ENCODE measurements around the gene MS4A14.
A peak's percentile ranks its signal among the peaks of the same experiment; 100 is the strongest.
"Not testable (repeated sequence)": the region's sequence is repeated elsewhere in the genome, so short reads cannot be mapped to it uniquely, and the experiment has no call there.

Gene MS4A14

GRCh38 chr11:60396382-60396781 lies at the start of gene MS4A14:
TSS of gene MS4A14 (plus strand) at chr11:60396459. CDS start at chr11:60396579, 120 bp downstream.
- no peak for DNase-seq (ENCODE audit: low read depth)

DNA sequence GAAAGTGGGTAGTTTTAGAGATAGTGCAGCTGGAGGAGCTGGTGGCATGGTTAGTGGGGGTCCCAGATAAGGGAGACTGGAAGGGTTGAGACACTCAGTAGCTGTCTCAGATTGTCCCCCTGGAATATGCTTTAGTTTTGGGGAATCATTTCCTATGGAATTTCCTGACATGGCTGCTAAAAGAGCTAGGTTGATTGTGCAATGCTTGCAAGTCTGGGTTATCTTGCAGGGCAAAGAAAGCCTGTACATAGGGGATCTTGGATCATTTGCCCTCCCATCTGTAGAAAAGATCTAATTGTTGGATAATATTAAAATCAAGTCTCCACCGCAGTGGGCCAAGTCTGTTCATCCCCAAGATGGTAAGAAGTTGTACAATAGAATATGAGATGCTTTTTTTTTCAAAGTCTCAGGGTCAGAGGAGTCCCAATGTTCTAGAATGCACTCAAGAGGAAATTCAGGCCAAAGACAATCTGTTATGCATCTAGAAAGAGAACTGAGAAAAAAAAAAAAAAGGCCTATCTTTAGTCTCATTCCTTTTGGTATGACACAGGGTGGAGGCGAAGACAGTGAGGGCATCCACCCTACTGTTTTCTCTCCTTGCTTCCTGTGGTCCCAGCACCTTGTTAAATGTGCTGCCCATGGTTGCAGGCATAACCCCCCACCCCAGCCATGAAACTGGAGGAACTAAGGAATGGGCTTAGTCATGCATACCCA lies 49.0 kb upstream of the MS4A14 start:
- no peak for DNase-seq (ENCODE audit: low read depth)

DNA sequence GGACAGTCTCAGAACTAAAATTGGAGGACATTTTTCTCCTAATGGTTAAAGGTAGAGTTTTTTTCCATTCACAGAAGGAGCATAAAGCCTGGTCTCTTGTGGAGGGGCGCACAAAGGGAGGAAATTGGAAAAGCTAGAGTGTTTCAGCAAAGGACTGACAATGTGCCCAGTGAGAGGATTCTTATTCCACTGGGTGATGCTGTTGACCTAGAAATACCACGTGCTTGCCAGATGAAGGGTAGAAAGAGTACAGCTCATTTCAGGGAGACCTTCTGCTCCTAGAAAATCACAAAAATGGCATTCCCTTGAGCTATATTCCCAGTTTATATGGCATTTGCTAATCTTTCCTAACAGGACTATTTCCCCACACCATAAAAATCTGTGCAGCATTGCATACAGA lies 48.1 kb upstream of the MS4A14 start:
- no peak for DNase-seq (ENCODE audit: low read depth)

- no peak for DNase-seq (ENCODE audit: low read depth)
Observed at GRCh38 chr11:60349990-60350389, 46.3 kb upstream of the MS4A14 start.

DNA sequence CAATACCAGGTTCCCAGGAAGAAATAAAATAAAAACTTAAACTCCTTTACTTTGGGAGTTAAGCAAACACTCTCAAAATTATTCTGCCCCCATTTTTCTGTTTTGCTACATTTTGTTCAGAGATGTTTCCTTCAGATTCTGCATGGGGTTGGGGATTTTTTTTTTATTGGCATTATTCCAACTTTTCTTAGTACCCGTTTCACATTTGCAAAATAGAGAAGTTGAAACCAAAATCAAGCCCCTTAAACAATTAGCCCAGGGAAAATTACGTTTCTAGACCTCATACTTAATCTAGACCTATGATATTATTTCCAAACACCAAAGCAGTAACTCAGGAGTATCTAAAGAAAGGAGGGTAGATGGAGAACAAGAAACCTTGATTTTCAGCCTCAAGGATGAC lies 38.5 kb upstream of the MS4A14 start:
- DNase-seq (ENCODE audit: low read depth), result no peak

DNA sequence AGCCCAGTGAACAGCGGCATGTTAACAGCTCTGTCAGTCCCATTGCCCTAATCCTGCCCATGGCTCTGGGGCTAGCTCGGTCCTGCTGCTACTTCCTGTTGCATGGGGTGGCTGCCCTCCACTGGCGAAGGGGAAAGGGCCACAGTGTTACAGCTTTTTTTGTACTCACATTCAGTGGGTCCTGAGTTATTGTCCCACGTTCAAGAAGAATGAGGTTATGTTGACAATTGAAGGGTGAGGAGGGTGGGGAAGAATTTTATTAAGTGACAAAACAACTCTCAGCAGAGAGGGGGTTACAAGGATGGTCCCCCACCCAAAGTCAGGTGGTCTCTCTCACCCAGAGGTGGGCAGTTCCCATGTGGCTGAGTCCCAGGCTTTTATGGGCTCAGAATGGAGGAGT lies 35.6 kb upstream of the MS4A14 start:
- DNase-seq (ENCODE audit: low read depth), result no peak

DNA sequence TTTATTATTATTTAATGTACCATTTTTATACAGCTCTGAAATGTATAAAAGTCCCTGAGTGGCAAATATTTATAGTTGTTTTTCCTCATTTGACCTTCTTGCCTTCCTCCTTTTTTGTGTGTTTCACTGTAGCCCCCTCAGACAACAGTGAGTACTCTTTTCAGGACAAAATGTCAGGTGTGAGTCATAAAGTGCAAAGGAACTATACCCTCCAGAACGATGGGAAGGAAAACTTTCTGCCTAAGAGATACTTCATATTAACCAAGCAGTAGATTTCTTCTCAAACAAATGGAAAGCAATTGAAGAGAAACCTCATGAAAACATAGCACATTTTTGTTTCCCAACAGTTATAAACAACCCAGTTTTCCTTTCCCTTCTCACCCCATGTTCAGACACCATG lies 34.0 kb upstream of the MS4A14 start:
- no peak for DNase-seq (ENCODE audit: low read depth)

DNA sequence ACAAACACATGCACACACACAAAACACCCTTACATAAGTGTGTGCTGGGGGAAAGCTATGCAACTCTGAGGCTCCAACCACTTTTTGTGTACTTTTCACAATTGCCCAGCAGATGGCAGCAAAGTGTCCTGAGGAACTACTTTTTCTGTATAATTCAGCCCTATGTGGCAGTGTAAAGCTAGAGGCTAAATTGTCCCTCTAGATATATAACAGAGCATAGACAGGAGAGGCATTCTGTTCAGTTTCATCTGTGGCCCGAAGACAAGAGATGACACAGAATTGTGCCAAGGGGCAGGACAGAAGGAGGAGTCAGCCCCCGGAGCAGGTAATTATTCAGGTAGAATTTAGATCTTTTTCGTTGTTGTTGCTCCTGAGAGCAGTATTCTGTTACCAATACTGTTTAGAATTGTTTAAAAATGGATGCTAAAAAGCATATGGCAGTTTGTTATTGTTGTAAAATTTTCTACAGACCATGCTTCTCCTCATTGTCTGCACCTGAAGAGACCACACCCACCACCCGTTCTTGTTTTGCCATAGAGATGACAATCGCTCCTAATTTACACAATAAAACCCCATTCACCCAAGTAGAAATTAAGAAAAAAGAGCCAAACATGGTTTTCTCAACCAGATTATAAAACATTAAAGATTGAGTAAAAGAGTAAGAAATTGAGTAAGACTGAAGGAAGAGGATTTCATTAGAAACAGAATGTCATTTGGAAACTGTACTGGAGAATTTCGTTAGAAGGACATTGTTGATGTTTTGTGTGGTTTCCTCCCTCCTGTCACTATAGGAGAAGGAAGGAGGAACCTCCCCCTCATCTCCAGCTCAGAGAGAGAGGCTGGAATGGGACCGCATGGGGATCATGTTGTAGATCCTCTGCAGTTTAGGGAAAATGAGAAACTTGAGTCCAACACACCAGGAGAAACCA lies 32.5 kb upstream of the MS4A14 start:
- DNase-seq (ENCODE audit: low read depth), result peak; percentile 47

DNA sequence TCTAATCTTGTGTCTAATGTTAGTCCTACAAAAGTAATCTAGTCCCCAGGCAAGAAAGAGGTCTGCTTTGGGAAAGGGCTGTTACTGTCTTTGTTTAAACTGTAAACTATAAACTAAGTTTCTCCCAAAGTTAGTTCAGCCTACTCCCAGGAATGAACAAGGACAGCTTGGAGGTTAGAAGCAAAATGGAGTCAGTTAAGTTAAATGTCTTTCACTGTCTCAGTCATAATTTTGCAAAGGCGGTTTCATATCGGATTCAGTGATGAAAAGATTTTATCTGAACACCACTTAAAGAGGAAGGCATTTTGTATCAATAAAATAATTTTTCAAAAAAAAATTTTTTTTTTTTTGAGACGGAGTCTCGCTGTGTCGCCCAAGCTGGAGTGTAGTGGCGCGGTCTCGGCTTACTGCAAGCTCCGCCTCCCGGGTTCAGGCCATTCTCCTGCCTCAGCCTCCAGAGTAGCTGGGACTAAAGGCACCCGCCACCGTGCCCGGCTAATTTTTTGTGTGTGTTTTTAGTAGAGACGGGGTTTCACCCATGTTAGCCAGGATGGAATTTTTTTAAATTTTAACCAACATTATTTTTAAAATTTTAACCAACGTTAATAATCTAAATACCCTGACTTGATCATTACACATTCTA lies 29.9 kb upstream of the MS4A14 start:
- not testable (repeated sequence) for DNase-seq (ENCODE audit: low read depth)

DNA sequence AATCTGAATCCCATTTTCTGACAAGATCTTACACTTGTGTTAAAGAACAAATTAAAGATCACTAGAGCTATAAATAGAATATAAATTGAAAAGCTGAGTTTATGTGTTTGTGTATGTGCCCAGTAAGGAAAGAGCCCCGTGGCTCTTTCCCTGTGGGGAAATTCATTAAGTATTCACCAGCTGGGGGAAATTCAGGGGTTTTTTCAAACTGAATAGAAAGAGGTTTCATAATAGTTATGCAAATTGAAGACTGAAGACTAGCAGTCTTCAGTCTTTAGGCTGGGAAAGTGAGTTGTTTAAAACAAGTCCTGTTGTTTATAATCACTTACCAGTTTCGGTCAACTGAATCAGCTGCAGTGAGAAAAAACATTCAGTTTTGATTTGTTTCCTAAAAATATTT lies 29.2 kb upstream of the MS4A14 start:
- DNase-seq (ENCODE audit: low read depth), result no peak

- DNase-seq (ENCODE audit: low read depth), result no peak
Observed at GRCh38 chr11:60367896-60368295, 28.4 kb upstream of the MS4A14 start.

DNA sequence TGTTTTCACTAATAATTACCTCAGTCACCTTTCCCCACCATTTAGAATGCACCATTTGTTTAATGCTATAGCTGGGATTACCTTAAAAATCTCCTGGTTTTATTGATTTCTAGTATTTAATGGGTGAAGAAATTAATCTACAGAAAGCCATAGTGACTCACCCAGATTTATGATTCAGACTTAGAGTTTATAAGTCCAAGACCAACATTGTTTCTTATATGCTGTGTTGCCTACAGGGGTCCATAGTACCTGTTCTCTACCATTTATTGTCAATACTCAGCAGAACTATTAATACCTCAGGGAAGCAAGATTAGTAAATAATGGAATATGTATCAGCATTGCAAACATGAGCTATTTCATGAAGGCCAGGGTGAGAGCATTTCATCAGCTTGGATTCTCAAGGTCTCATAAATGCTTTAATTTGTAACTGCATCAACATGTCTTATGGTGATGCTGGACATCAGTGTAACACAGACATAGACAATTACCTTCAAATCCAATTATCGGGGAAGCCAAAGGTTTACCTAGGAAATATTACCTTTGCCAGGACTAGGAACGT lies 25.9 kb upstream of the MS4A14 start:
- no peak for DNase-seq (ENCODE audit: low read depth)

- no peak for DNase-seq (ENCODE audit: low read depth)
Observed at GRCh38 chr11:60370811-60371298, 25.4 kb upstream of the MS4A14 start.

GRCh38 chr11:60371386-60371785 lies 24.9 kb upstream of the MS4A14 start:
- no peak for DNase-seq (ENCODE audit: low read depth)

DNA sequence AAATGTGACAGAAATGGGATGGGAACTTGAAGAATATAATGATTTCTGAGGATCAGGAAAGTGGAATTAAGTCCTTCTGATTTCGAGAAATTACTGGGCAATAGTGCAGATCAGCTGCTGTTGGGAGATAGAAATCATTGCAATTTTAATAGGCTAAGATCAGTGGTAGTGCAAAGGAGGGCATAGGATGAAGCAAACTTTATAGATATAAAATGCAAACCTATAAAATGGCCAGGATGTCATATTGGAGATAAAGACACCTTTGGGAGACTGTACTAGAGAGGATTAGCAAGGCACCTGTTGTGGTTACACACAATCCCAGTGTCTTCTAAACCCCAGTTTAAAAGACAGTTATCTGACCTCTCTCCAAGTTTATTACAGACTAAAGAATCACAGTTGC lies 24.4 kb upstream of the MS4A14 start:
- no peak for DNase-seq (ENCODE audit: low read depth)

- no peak for DNase-seq (ENCODE audit: low read depth)
Observed at GRCh38 chr11:60372767-60373166, 23.5 kb upstream of the MS4A14 start.

GRCh38 chr11:60375316-60375715 lies 20.9 kb upstream of the MS4A14 start:
- DNase-seq (ENCODE audit: low read depth), result no peak

DNA sequence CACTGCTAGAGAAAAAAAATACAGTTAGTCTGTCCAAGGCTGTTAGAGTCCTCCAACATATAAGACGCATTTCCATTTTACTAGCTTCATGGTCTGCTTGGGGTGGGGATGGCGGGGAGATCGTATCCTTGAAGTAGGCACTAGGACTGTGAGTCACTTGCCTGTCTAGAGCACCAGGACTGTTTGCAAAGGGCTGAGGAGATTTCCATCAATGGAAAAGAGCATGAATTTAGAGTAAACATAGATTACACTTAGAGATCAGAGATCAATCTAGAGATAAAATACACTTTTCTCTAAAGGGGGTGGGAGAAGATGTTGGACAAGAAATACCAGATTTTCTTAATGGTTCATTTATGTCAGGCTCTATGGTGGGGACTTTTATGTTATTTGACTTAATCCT lies 19.7 kb upstream of the MS4A14 start:
- DNase-seq (ENCODE audit: low read depth), result no peak

GRCh38 chr11:60377401-60378136 lies 18.7 kb upstream of the MS4A14 start:
- DNase-seq (ENCODE audit: low read depth), result no peak

GRCh38 chr11:60378354-60378753 lies 17.9 kb upstream of the MS4A14 start, which contains the start of gene MS4A7:
TSS of gene MS4A7 (plus strand) at chr11:60378532. CDS start at chr11:60383142, 4,610 bp downstream.
- DNase-seq (ENCODE audit: low read depth), result no peak

DNA sequence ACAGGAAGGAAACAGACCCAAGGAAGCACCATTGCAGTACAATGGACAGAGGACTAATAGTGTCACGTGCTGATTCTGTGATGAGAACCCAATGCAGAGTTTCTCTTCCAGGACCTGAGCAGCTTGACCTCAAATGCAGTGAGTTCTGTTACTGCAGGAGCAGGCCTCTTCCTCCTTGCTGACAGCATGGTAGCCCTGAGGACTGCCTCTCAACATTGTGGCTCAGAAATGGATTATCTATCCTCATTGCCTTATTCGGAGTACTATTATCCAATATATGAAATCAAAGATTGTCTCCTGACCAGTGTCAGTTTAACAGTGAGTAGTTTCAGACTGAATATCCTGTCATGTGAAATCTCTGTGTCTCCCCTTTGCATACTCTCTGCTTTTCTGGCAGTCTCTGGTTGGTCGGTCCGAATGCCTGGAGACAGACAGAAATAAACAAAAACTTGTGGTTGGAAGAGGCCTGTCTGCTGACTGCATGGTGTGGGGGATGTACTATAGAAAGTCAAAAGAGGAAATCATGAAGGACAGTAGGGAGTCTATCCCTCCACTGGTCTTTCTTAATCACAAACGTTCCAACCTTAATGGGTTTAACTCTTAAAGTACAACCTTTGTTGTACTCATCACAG lies 6.9 kb upstream of the MS4A14 start:
- no peak for DNase-seq (ENCODE audit: low read depth)

All from EH (cell line).